GM13977 (cell line): Measurements from ENCODE around the gene SMAP2.
A peak's percentile ranks its signal among the peaks of the same experiment; 100 is the strongest.

Source experiments
- DNase-seq: peaks from one replicate; pipeline ENCODE4 v3.0.0; 2012; ENCODE audit warnings: low spot score
- in situ Hi-C: fragments of 300-500 bp; cut with MboI; formaldehyde crosslinking; loops from one replicate; pipeline ENCODE4 v1.12.0; 2022; ENCODE audit warnings: low sequenced_read_pairs, low pct_unique_long_range_greater_than_20kb, mixed read lengths, inconsistent platforms; ENCODE audit not compliant: unreplicated experiment
- TF ChIP-seq, protein P1 (sequence below): IDR thresholded peaks from 2 replicates; pipeline ENCODE4 v1.5.1; 2012; ENCODE audit warnings: mild to moderate bottlenecking, control low read depth; ENCODE audit not compliant: insufficient read depth; ENCODE audit errors: extremely low read depth, missing control alignments

Gene SMAP2

DNA sequence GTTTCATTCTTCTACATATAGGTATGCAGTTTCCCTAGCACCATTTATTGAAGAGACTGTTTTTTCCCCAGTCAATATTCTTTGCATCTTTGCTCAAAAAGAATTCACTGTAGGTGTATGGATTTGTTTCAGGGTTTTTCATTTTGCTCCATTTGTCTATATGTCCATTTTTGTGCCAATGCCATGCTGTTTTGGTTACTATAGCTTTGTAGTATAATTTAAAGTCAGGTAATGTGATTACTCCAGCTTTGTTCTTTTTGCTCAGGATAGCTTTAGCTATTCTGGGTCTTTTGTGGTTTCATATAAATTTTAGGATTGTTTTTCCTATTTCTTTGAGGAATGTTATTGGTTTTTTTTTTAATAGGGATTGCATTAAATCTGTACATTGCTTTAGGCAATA is 15.9 kb upstream of the SMAP2 start:
- TF ChIP-seq, protein P1, sequence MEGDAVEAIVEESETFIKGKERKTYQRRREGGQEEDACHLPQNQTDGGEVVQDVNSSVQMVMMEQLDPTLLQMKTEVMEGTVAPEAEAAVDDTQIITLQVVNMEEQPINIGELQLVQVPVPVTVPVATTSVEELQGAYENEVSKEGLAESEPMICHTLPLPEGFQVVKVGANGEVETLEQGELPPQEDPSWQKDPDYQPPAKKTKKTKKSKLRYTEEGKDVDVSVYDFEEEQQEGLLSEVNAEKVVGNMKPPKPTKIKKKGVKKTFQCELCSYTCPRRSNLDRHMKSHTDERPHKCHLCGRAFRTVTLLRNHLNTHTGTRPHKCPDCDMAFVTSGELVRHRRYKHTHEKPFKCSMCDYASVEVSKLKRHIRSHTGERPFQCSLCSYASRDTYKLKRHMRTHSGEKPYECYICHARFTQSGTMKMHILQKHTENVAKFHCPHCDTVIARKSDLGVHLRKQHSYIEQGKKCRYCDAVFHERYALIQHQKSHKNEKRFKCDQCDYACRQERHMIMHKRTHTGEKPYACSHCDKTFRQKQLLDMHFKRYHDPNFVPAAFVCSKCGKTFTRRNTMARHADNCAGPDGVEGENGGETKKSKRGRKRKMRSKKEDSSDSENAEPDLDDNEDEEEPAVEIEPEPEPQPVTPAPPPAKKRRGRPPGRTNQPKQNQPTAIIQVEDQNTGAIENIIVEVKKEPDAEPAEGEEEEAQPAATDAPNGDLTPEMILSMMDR = no peak
- in situ Hi-C loops = loop anchor here (10.0 kb wide), 1 partner anchor 47 kb away; no protein-coding TSS in a partner anchor
- no peak for DNase-seq

DNA sequence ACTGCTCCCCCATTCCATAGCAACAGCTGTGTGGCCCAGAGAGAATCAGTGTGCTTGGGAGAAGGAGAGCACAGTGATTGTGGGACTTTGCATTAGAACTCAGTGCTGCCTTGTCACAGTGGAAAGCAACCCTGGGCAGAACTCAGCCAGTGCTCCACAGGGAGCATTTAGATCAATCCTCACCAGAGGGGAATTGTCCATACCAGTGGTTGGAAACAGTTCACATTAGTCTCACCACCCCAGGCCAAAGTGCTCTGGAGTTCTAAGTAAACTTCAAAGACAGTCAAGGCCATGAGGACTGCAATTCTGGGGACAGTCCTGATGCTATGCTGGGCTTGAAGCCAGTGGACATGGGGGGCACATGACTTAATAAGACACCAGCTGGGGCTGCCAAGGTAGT is 12.9 kb upstream of the SMAP2 start:
- TF ChIP-seq, protein P1 = no peak
- no peak for DNase-seq
- in situ Hi-C loops = no loop called here

DNA sequence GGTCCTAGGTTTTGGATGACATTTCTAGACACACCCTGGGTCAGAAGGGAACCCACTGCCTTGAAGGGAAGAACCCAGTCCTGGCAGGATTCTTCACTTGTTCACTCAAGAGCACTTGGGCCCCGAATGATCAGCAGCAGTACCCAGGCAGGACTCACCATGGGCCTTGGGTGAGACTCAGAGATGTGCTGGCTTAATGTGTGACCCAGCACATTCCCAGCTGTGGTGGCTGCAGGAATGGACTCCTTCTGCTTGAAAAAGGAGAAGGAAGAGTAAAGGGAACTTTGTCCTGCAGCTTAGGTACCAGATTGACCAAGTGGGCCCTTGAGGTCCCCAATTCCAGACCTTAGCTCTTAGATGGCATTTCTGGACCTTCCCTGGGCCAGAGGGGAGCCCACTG is 12.3 kb upstream of the SMAP2 start:
- in situ Hi-C loops = no loop called here
- DNase-seq = no peak
- TF ChIP-seq, protein P1 = no peak

DNA sequence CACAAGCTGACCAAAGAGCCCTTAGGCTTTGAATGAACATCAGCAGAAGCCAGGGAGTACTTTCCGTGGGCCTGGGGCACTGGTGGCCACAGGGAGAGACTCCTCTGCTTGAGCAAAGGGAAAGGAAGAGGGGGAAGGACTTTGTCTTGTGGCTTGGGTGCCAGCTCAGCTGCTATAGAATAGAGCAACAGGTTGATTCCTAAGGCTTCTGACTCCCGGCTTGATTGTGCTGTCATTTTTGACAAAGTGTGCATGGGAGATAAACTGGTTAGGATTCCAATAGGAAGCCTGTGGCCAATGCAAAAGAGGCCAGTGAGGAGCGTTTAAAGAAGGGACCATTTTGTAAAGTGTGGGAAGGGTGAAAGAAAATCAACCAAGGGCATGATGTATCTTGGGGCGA is 11.9 kb upstream of the SMAP2 start:
- in situ Hi-C loops = no loop called here
- TF ChIP-seq, protein P1 = no peak
- no peak for DNase-seq

DNA sequence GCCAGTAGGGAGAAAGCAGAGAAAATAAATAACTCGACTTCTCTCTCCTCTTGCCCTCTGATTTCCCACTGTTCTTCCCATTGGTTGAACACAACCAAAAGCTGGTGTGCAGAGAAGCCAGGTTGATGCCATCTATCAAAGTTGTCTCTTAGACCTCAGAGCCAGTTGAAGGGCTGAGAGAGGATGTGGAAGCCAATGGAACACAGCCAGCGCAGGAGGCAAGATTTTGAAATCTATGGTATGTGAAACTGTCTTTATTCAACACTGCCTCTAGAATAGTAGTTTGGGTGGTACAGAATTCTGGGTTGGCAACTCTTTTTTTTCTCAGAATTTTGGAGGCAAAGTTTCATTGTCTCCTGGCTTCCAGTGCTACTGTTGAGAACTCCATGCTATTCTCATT is 11.3 kb upstream of the SMAP2 start:
- DNase-seq = no peak
- TF ChIP-seq, protein P1 = no peak
- in situ Hi-C loops = no loop called here

DNA sequence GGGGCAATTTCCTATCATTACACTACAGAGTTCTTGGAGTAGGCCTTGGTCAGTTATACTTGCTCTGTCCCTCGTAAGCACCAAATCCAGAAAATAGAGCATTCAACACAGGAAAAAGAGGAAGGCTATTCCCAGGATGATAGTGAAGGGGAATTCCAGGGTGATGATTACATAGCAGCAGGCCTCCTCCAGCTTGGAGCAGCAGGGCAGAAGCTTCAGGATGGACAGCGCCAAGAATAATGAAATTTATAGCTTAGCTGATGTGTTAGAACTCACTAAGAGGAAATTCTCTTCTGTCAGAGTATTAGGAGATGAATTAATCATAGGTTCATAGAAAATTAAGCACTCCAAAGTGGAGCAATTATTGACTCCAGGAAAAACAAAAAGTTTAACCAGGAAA is 10.8 kb upstream of the SMAP2 start:
- TF ChIP-seq, protein P1 = no peak
- in situ Hi-C loops = no loop called here
- no peak for DNase-seq

DNA sequence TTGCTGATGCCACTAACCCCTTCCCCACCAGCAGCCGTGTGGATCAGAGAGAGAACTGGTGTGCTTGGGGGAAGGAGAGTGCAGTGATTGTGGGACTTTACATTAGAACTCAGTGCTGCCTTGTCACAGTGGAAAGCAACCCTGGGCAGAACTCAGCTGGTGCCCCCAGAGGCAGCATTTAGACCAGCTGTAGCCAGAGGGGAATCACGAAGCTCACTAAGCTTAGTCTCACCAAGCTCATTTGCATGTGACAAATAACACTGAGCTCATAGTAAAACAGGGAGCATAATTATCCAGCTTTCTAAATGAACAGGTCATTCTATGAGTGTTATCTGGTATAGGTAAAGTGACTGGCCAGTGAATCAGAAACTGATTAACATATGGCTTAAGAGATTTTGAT is 9.8 kb upstream of the SMAP2 start:
- in situ Hi-C loops = no loop called here
- DNase-seq = peak; percentile 59
- TF ChIP-seq, protein P1 = peak; percentile 20
